NCI-H524 treated with DMSO at 0.1 percent for 48 hours (cell line): Measurements from ENCODE around the gene DOCK2.
"Not testable (repeated sequence)": the region's sequence is repeated elsewhere in the genome, so short reads cannot be mapped to it uniquely, and the experiment has no call there.

Experiments used
- DNase-seq: peaks from one replicate; lab custom pipeline; 2025; lab: John Stamatoyannopoulos, UW

Gene DOCK2

GRCh38 chr5:169817031-169817430 is 180.0 kb downstream of the DOCK2 start:
- no peak for DNase-seq

- DNase-seq: no peak
Measured at GRCh38 chr5:169826618-169827017, 189.5 kb downstream of the DOCK2 start.

GRCh38 chr5:169827769-169828168 is 190.7 kb downstream of the DOCK2 start:
- DNase-seq: no peak

- DNase-seq: no peak
Measured at GRCh38 chr5:169828385-169828784, 191.3 kb downstream of the DOCK2 start.

GRCh38 chr5:169831331-169831730 is 194.3 kb downstream of the DOCK2 start:
- DNase-seq: peak; percentile 6

- DNase-seq: no peak
Measured at GRCh38 chr5:169832304-169832703, 195.2 kb downstream of the DOCK2 start.

- no peak for DNase-seq
Measured at GRCh38 chr5:169832845-169833244, 195.8 kb downstream of the DOCK2 start.

GRCh38 chr5:169833681-169834292 is 196.7 kb downstream of the DOCK2 start:
- not testable (repeated sequence) for DNase-seq

- DNase-seq: not testable (repeated sequence)
Measured at GRCh38 chr5:169834540-169834939, 197.5 kb downstream of the DOCK2 start.

GRCh38 chr5:169836835-169837536 is 199.9 kb downstream of the DOCK2 start:
- DNase-seq: no peak

- no peak for DNase-seq
Measured at GRCh38 chr5:169837686-169838085, 200.6 kb downstream of the DOCK2 start.

- no peak for DNase-seq
Measured at GRCh38 chr5:169838688-169839087, 201.6 kb downstream of the DOCK2 start.

GRCh38 chr5:169840405-169840804 is 203.3 kb downstream of the DOCK2 start:
- DNase-seq: no peak

GRCh38 chr5:169842699-169843098 is 205.6 kb downstream of the DOCK2 start:
- no peak for DNase-seq

GRCh38 chr5:169847519-169847918 is 210.4 kb downstream of the DOCK2 start:
- DNase-seq: no peak

- no peak for DNase-seq
Measured at GRCh38 chr5:169848271-169848670, 211.2 kb downstream of the DOCK2 start.

GRCh38 chr5:169848792-169849191 is 211.7 kb downstream of the DOCK2 start:
- no peak for DNase-seq

- no peak for DNase-seq
Measured at GRCh38 chr5:169850409-169850808, 213.3 kb downstream of the DOCK2 start.

GRCh38 chr5:169851321-169851850 is 214.3 kb downstream of the DOCK2 start:
- no peak for DNase-seq

- no peak for DNase-seq
Measured at GRCh38 chr5:169856571-169856970, 219.5 kb downstream of the DOCK2 start.

GRCh38 chr5:169860585-169860984 is 223.5 kb downstream of the DOCK2 start:
- no peak for DNase-seq

- DNase-seq: no peak
Measured at GRCh38 chr5:169861433-169861832, 224.4 kb downstream of the DOCK2 start.

- no peak for DNase-seq
Measured at GRCh38 chr5:169861934-169862333, 224.9 kb downstream of the DOCK2 start.

GRCh38 chr5:169862391-169862811 is 225.3 kb downstream of the DOCK2 start:
- no peak for DNase-seq
